Left lung (tissue), 10 donors: ENCODE data around the gene GRK6. TPM values are rescaled to one million over a fixed set of nuclear protein-coding genes. Genes with fewer than 3 reads are reported as not detected.

Source experiments
- ATAC-seq: fragments of 200-7000 bp; cut with Tn5 transposase; one replicate; pipeline ENCODE4 v1.9.1; 2020; ENCODE audit warnings: moderate library complexity
- DNase-seq, 4 donors: peaks; one replicate each; pipeline ENCODE4 v3.0.0-alpha.2; 2013 to 2020
- H3K27ac ChIP-seq, 2 donors: fragments of 200-600 bp; sonication (generic) in 1 of 2; one replicate each; pipeline versions ENCODE4 v1.5.0 to v1.8.0; 2020 to 2021
- H3K27me3 ChIP-seq, 2 donors: fragments of 200-600 bp; sonication (generic) in 1 of 2; one replicate each; pipeline versions ENCODE4 v1.5.0 to v1.8.0; 2020 to 2021
- H3K36me3 ChIP-seq, 2 donors: fragments of 200-600 bp; sonication (generic) in 1 of 2; one replicate each; pipeline versions ENCODE4 v1.5.0 to v1.8.0; 2020 to 2021
- H3K4me1 ChIP-seq, 2 donors: fragments of 200-600 bp; one replicate each; pipeline ENCODE4 v1.8.0; 2021
- H3K4me3 ChIP-seq, 2 donors: fragments of 200-600 bp; sonication (generic) in 1 of 2; one replicate each; pipeline versions ENCODE4 v1.5.0 to v1.8.0; 2020 to 2021; ENCODE audit warnings: mild to moderate bottlenecking in 1 of 2
- H3K9me3 ChIP-seq, 2 donors: fragments of 200-600 bp; sonication (generic) in 1 of 2; one replicate each; pipeline versions ENCODE4 v1.5.0 to v1.8.0; 2020 to 2021
- intact Hi-C, 2 donors: fragments of 100-400 bp; cut with DNase I; formaldehyde crosslinking; loops; one replicate each; pipeline versions ENCODE4 v1.11.2 to v1.14.2; 2022
- polyA plus RNA-seq, 6 donors: library from polyadenylated mRNA; unstranded; fragments of 120-200 nt; gene quantifications; one replicate each; pipeline ENCODE4 v1.2.1, GENCODE V29; 2013; ENCODE audit not compliant: insufficient read length in 6 of 6
- total RNA-seq, 2 donors: library from RNA; stranded (reverse); fragmentation: NEBNext Ultra II Directional; extraction: Animal tissue kit (Norgen Biotek cat#: 25700); gene quantifications; one replicate each; pipeline ENCODE4 v1.2.1, GENCODE V29; 2021
- TF ChIP-seq, protein P1 (sequence below), 2 donors: fragments of 200-600 bp; sonication (generic) in 1 of 2; IDR thresholded peaks; one replicate each; pipeline versions ENCODE4 v1.5.0 to v1.8.0; 2021; ENCODE audit warnings: antibody characterized with exemption in 2 of 2
- donor health status: DM: no; HTN: yes; CAD: no.
- donor health status: DM: no; HTN: no; CAD: no.

GRK6 gene
- total and polyA plus RNA-seq, 8 donors: 15.7 to 57.1 (median 25.4) TPM

DNA sequence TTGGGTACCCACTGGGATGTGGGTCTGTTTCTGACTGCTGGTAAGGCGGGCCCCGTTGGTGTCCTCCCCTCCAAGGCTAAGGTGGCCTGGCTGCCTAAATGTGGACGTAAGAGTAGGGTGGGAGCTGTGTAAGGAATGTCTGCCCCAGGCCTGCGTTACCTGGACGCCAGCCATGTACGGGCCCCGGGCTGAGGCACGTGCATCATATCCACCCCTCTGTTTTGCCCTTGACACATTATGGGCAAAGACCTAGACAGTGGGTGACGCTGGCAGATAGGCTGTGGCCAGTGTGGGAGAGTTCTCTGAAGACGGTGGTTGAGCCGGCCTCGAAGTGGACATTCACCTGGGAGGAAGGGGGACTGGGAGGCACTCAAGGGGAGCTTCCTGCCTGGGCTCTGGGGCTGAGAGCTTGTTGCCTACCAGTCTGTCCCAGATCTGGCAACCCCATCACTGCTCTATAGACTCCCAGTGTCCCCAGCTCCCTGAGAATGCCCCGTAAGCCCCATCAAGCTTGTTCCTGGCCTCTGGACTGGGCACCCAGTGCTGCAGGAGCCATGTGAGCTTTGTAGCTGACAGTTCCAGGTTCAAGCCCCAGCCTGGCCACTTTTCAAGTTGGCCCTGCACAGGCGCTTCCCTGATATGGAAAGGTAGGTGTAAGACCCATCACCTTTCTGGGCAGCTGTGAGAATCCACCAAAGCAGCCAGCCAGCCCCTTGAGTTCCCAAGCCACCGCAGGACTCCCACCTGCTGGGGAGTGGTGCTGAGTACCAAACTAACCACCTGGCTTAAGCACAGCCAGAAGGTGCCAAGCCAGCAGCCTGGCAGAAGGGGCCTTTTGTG is 16.9 kb downstream of the GRK6 start:
- no peak for ATAC-seq
- Histone ChIP-seq H3K4me3 (no peak overlapping the region), H3K27me3 (peaks cover 0 to 29% of the 10 kb centered on the region in 2 donors), H3K4me1 (peaks cover 7 to 38% of the 10 kb centered on the region in 2 donors), H3K36me3 (peaks cover 0 to 56% of the 10 kb centered on the region in 2 donors), H3K9me3 (no peaks in the 10 kb centered on the region), H3K27ac (no peak overlapping the region)
- TF ChIP-seq, protein P1, sequence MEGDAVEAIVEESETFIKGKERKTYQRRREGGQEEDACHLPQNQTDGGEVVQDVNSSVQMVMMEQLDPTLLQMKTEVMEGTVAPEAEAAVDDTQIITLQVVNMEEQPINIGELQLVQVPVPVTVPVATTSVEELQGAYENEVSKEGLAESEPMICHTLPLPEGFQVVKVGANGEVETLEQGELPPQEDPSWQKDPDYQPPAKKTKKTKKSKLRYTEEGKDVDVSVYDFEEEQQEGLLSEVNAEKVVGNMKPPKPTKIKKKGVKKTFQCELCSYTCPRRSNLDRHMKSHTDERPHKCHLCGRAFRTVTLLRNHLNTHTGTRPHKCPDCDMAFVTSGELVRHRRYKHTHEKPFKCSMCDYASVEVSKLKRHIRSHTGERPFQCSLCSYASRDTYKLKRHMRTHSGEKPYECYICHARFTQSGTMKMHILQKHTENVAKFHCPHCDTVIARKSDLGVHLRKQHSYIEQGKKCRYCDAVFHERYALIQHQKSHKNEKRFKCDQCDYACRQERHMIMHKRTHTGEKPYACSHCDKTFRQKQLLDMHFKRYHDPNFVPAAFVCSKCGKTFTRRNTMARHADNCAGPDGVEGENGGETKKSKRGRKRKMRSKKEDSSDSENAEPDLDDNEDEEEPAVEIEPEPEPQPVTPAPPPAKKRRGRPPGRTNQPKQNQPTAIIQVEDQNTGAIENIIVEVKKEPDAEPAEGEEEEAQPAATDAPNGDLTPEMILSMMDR (IDR thresholded peaks at IDR 0.05): no peak
- intact Hi-C loops: no loop called here
- DNase-seq: peak in 1 of 4 donors; percentile 48

DNA sequence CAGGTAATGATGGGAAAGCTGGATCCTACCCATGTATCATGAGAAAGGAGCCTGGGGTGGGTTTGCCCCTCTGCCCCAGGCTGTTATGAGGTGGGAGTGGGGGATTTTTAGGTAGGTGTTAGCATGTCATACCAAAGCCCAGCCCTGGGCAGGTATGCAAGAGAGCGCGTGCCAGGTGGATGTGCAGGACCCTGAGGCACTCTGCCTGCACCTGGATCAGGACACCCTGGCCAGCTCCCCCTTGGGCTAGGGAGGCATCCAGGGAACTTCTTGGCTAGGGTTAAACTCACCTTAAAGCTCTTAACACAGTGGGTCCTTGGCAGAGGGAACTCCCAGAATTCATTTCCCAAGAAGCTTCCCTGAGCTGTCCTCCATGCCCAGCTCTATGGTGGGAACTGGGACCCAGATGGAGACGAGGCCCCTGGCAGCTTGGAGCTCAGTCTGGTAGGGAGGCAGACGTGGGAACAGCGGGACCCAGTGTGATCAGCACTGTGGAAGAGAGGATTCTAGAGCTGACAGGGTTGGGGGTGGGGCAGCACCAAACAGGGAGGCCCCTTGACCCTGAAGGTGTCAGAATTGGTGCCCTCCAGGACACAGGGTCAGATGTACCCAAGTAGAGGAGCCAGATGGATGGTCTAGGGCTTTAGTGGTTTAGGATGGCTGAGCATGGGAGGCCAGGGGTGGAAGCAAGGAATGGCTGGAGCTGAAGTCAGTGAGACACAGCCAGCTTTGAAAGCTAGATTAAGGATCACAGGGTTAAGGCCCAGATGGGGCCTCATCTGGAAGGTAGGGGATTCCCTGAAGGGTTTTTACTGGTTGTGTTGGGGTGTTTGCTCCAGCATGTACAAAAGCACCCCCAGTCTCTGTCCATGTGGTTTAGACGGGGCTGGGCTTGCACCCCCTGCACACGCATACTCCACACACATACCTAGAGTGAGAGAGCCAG is 17.9 kb downstream of the GRK6 start:
- DNase-seq: peak in 1 of 4 donors; percentile 52
- H3K27me3 ChIP-seq: peaks cover 0 to 40% of the 10 kb centered on the region in 2 donors
- H3K27ac ChIP-seq: peak overlapping the region in 1 of 2 donors; percentile 28
- no peak overlapping the region for H3K4me3 ChIP-seq
- intact Hi-C loops: no loop called here
- peaks cover 0 to 46% of the 10 kb centered on the region in 2 donors for H3K36me3 ChIP-seq
- H3K9me3 ChIP-seq: no peaks in the 10 kb centered on the region
- TF ChIP-seq, protein P1 (IDR thresholded peaks at IDR 0.05): no peak
- H3K4me1 ChIP-seq: peaks cover 7 to 41% of the 10 kb centered on the region in 2 donors
- no peak for ATAC-seq

DNA sequence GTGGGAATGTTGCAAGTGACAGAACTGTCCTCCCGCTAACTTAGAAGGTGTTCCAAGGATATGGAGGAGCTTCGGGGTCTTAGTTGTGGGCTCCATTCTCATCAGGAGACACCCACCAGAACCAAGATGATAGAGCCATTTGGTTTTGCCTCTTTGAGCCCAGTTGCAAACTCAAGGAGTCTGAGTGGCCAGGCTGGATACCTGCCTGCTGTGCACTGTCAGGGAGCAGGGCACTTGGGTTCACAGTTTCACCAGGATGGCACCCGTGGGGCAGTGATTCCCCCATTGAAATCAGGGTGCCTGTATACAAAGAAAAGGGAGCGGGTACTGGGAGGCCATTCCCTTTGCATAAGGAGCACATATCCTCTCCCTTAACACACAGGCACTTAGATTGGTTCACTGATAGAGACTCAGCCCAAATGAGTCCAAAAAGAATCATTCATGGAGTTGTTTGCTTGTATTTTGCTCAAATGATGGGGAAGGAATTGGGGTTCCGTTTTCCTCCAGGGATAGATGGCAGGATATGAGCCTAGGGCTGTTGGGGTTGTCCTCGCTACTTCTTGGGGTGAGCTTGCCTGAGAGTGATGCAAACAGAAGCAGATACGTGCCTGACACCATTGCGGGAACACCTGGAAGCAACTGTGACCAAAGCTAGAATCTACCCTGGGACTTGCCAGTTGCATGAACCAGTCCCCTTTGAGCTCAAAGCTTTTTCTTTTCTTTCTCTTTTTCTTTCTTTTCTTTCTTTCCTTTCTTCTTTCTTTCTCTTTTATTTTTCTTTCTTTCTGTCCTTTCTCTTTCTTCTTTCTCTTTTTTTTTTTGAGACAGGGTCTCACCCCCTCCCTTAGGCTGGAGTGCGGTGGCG is 18.8 kb downstream of the GRK6 start:
- ATAC-seq (no peak), DNase-seq (no peak)
- peaks cover 0 to 49% of the 10 kb centered on the region in 2 donors for H3K27me3 ChIP-seq
- peaks cover 0 to 37% of the 10 kb centered on the region in 2 donors for H3K36me3 ChIP-seq
- H3K4me3 ChIP-seq: no peak overlapping the region
- no peaks in the 10 kb centered on the region for H3K9me3 ChIP-seq
- TF ChIP-seq, protein P1 (IDR thresholded peaks at IDR 0.05): no peak
- intact Hi-C loops: no loop called here
- peak overlapping the region in 1 of 2 donors; percentile 64 for H3K27ac ChIP-seq
- peaks cover 7 to 41% of the 10 kb centered on the region in 2 donors for H3K4me1 ChIP-seq

DNA sequence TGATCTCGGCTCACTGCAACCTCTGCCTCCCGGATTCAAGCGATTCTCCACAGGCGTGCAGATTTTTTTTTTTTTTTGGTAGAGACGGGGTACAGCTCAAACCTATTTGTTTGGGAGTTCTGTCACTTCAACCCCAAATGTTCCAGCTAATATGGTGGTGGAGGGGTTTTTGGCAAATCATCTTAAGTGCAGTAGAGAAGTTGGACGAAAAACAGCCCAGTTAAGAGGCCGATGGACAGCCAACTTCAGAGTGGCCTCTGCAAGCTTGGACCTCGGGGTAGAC is 19.4 kb downstream of the GRK6 start:
- peak overlapping the region in 1 of 2 donors; percentile 64 for H3K27ac ChIP-seq
- H3K27me3 ChIP-seq: peaks cover 0 to 54% of the 10 kb centered on the region in 2 donors
- no peak for DNase-seq
- intact Hi-C loops: no loop called here
- peaks cover 0 to 31% of the 10 kb centered on the region in 2 donors for H3K36me3 ChIP-seq
- TF ChIP-seq, protein P1 (IDR thresholded peaks at IDR 0.05): no peak
- H3K9me3 ChIP-seq: no peaks in the 10 kb centered on the region
- no peak for ATAC-seq
- H3K4me1 ChIP-seq: peaks cover 7 to 41% of the 10 kb centered on the region in 2 donors
- peak overlapping the region in 1 of 2 donors; percentile 50 for H3K4me3 ChIP-seq
